ENCODE measurements around the gene ALKBH8. TPM values are rescaled to one million over a fixed set of nuclear protein-coding genes. Genes with fewer than 3 reads are reported as not detected.
"Not testable (repeated sequence)": the region's sequence is repeated elsewhere in the genome, so short reads cannot be mapped to it uniquely, and the experiment has no call there.

ALKBH8 gene
- total RNA-seq, 1 donor from 2014 or later = 6.4 TPM

GRCh38 chr11:107566569-107566968, 1.0 kb upstream of the ALKBH8 start:
- Mint-ChIP-seq H3K36me3 (ENCODE audit: unreplicated experiment) (no peaks in the 10 kb centered on the region), H3K27ac (ENCODE audit: unreplicated experiment) (no peak overlapping the region), H3K4me1 (ENCODE audit: low read depth, unreplicated experiment) (peaks cover 10% of the 10 kb centered on the region), H3K4me3 (ENCODE audit: unreplicated experiment) (peak overlapping the region; percentile 93), H3K9me3 (ENCODE audit: unreplicated experiment) (peaks cover 2% of the 10 kb centered on the region), H3K27me3 (ENCODE audit: unreplicated experiment) (no peaks in the 10 kb centered on the region)
- no peak for TF ChIP-seq CTCF (IDR thresholded peaks at IDR 0.05; ENCODE audit: partially characterized antibody, unreplicated experiment)
- DNase-seq = no peak

- H3K36me3 Mint-ChIP-seq (ENCODE audit: unreplicated experiment); H3K27me3 Mint-ChIP-seq (ENCODE audit: unreplicated experiment): not testable (repeated sequence)
These were observed 493 bp upstream of the ALKBH8 start for GRCh38 chr11:107565955-107566501.

GRCh38 chr11:107564877-107565218, 687 bp downstream of the ALKBH8 start:
- Mint-ChIP-seq H3K4me3 (ENCODE audit: unreplicated experiment) (peak overlapping the region; percentile 93), H3K27ac (ENCODE audit: unreplicated experiment) (peak overlapping the region; percentile 91), H3K36me3 (ENCODE audit: unreplicated experiment) (no peaks in the 10 kb centered on the region), H3K27me3 (ENCODE audit: unreplicated experiment) (no peaks in the 10 kb centered on the region), H3K4me1 (ENCODE audit: low read depth, unreplicated experiment) (peaks cover 10% of the 10 kb centered on the region), H3K9me3 (ENCODE audit: unreplicated experiment) (peaks cover 2% of the 10 kb centered on the region)
- no peak for DNase-seq
- TF ChIP-seq CTCF (IDR thresholded peaks at IDR 0.05; ENCODE audit: partially characterized antibody, unreplicated experiment) = no peak

More at GRCh38 chr11:107565955-107566501, 493 bp upstream of the ALKBH8 start:
- H3K4me1 Mint-ChIP-seq (ENCODE audit: low read depth, unreplicated experiment); DNase-seq; H3K9me3 Mint-ChIP-seq (ENCODE audit: unreplicated experiment): not testable (repeated sequence)
- peak overlapping the region; percentile 91 for H3K27ac Mint-ChIP-seq (ENCODE audit: unreplicated experiment)
- H3K4me3 Mint-ChIP-seq (ENCODE audit: unreplicated experiment) = peak overlapping the region; percentile 93

GRCh38 chr11:107563702-107564101, 1.8 kb downstream of the ALKBH8 start:
- Mint-ChIP-seq H3K27ac (ENCODE audit: unreplicated experiment) (peak overlapping the region; percentile 18), H3K4me3 (ENCODE audit: unreplicated experiment) (peak overlapping the region; percentile 11), H3K4me1 (ENCODE audit: low read depth, unreplicated experiment) (peaks cover 10% of the 10 kb centered on the region), H3K9me3 (ENCODE audit: unreplicated experiment) (peaks cover 2% of the 10 kb centered on the region), H3K36me3 (ENCODE audit: unreplicated experiment) (no peaks in the 10 kb centered on the region), H3K27me3 (ENCODE audit: unreplicated experiment) (no peaks in the 10 kb centered on the region)
- peak; percentile 46 for TF ChIP-seq CTCF (IDR thresholded peaks at IDR 0.05; ENCODE audit: partially characterized antibody, unreplicated experiment)
- peak; percentile 32 for DNase-seq

- H3K4me1 Mint-ChIP-seq (ENCODE audit: low read depth, unreplicated experiment) = peaks cover 10% of the 10 kb centered on the region
- TF ChIP-seq CTCF (IDR thresholded peaks at IDR 0.05; ENCODE audit: partially characterized antibody, unreplicated experiment) = no peak
- H3K36me3 Mint-ChIP-seq (ENCODE audit: unreplicated experiment) = no peaks in the 10 kb centered on the region
- DNase-seq = no peak
- no peak overlapping the region for H3K27ac Mint-ChIP-seq (ENCODE audit: unreplicated experiment)
- no peaks in the 10 kb centered on the region for H3K27me3 Mint-ChIP-seq (ENCODE audit: unreplicated experiment)
- H3K4me3 Mint-ChIP-seq (ENCODE audit: unreplicated experiment) = no peak overlapping the region
- peaks cover 2% of the 10 kb centered on the region for H3K9me3 Mint-ChIP-seq (ENCODE audit: unreplicated experiment)
These were observed 2.8 kb downstream of the ALKBH8 start for GRCh38 chr11:107562647-107563208.

Data from glutamatergic neuron (in vitro differentiated cells).